D721Med (cell line): ENCODE data around the gene STAC.

ENCODE experiments used
- DNase-seq: peaks from one replicate; pipeline ENCODE4 v3.0.0; 2011; ENCODE audit warnings: low spot score; ENCODE audit not compliant: insufficient read length
- FAIRE-seq: peaks from 2 replicates; lab custom pipeline; 2011; peaks lifted over from hg19 to GRCh38; lab: Jason Lieb, UNC
- TF ChIP-seq, protein P1 (sequence below): IDR thresholded peaks from 2 replicates; pipeline ENCODE4 v1.5.1; 2012; ENCODE audit warnings: mild to moderate bottlenecking, control low read depth; ENCODE audit not compliant: insufficient read depth; ENCODE audit errors: missing control alignments

STAC gene

GRCh38 chr3:36409862-36410261 is 29.6 kb downstream of the STAC start:
- FAIRE-seq (no peak), DNase-seq (no peak)
- TF ChIP-seq, protein P1, sequence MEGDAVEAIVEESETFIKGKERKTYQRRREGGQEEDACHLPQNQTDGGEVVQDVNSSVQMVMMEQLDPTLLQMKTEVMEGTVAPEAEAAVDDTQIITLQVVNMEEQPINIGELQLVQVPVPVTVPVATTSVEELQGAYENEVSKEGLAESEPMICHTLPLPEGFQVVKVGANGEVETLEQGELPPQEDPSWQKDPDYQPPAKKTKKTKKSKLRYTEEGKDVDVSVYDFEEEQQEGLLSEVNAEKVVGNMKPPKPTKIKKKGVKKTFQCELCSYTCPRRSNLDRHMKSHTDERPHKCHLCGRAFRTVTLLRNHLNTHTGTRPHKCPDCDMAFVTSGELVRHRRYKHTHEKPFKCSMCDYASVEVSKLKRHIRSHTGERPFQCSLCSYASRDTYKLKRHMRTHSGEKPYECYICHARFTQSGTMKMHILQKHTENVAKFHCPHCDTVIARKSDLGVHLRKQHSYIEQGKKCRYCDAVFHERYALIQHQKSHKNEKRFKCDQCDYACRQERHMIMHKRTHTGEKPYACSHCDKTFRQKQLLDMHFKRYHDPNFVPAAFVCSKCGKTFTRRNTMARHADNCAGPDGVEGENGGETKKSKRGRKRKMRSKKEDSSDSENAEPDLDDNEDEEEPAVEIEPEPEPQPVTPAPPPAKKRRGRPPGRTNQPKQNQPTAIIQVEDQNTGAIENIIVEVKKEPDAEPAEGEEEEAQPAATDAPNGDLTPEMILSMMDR: no peak

DNA sequence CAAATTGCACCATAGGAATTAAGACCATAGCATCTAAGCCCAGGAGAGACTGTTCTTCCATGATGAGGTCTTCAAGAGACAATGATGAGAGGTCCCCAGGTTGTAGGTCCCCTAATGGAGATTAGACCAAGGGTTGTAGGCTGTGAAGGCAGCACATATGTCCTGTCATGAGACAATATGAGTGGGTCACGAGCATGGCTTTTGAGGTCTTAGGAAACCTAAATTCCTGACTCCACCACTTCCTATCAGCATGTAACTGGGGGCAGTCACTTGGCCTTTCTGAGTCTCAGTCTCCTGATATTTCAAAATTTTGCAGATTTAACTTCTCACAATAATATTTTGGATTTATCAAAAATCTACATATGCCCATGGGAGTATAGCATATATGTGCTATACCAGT is 31.3 kb downstream of the STAC start:
- FAIRE-seq: no peak
- no peak for DNase-seq
- TF ChIP-seq, protein P1: no peak

GRCh38 chr3:36416599-36416998 is 36.3 kb downstream of the STAC start:
- TF ChIP-seq, protein P1: no peak
- no peak for DNase-seq
- no peak for FAIRE-seq

DNA sequence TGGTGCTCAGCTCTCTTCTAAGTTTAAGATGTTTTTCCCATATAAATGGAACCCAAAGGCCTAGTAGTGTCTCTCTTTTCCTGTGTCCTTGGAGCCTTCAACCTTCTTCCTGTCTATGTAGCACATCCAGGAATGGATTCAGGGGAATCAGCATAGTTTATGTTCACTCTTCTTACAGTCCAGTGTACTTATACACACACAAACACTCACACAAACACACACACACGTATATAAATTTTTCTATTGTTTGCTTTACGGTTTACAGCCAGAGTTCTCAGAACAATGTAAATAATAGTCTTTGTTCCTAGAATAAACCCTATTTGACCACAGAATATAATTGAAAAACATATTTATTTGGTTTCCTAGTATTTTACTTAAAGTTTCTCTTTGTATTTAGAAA is 36.9 kb downstream of the STAC start:
- no peak for FAIRE-seq
- TF ChIP-seq, protein P1: no peak
- no peak for DNase-seq

GRCh38 chr3:36418296-36418695 is 38.0 kb downstream of the STAC start:
- TF ChIP-seq, protein P1: no peak
- no peak for DNase-seq
- peak; percentile 21 for FAIRE-seq

DNA sequence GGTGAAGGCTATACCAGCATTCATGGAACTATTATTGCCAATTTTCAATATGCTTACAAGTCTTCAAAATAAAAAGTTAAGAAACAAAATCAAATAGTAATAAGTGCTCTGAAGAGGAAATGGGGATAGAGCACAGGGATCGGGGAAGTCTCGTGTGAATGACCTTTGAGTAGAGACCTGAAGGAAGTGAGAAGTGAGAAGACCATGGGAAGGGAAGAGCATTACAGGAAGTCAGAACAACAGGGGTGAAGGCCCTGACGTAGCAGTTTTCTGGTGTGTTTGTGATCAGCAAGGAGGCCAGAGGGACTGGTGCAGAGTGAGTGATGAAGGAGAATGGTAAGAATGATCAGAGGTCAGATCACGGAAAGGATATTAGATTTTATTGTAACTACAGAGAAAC is 48.1 kb downstream of the STAC start:
- FAIRE-seq (no peak), DNase-seq (no peak)
- TF ChIP-seq, protein P1: no peak

GRCh38 chr3:36429986-36430485 is 49.7 kb downstream of the STAC start:
- DNase-seq: no peak
- FAIRE-seq: no peak
- TF ChIP-seq, protein P1: no peak
